Neural cell (in vitro differentiated cells): Measurements from ENCODE around the gene LDLRAD4. TPM values are rescaled to one million over a fixed set of nuclear protein-coding genes. Genes with fewer than 3 reads are reported as not detected.

Experiments used
- H2AFZ ChIP-seq: fragments of 200-600, 300-800 bp; sonication (generic), shearing (Covaris generic); 2 replicates; pipeline ENCODE4 v1.6.0; 2014; ENCODE audit warnings: low read depth, mild to moderate bottlenecking, antibody characterized with exemption, low read length, moderate library complexity
- H3F3A ChIP-seq: fragments of 200-600 bp; shearing (Covaris generic); 2 replicates; pipeline ENCODE4 v1.6.1; 2016; ENCODE audit warnings: mild to moderate bottlenecking, moderate library complexity, mixed read lengths, antibody characterized with exemption, low read length; ENCODE audit not compliant: insufficient read depth, poor library complexity, severe bottlenecking
- H3K27ac ChIP-seq: fragments of 200-600, 300-800 bp; sonication (generic), shearing (Covaris generic); 2 replicates; pipeline ENCODE4 v1.5.1; 2014; ENCODE audit warnings: mild to moderate bottlenecking, low read length, moderate library complexity
- H3K27me3 ChIP-seq: fragments of 300-800, 200-600 bp; sonication (generic), shearing (Covaris generic); 2 replicates; pipeline ENCODE4 v1.6.0; 2014; ENCODE audit warnings: mild to moderate bottlenecking, low read depth, low read length, moderate library complexity; ENCODE audit not compliant: insufficient read depth
- H3K36me3 ChIP-seq: fragments of 300-800, 200-600 bp; sonication (generic), shearing (Covaris generic); 2 replicates; pipeline ENCODE4 v1.5.1; 2014; ENCODE audit warnings: mild to moderate bottlenecking, antibody characterized with exemption, low read length, moderate library complexity; ENCODE audit not compliant: insufficient read depth
- H3K4me2 ChIP-seq: fragments of 300-800, 200-600 bp; sonication (generic), shearing (Covaris generic); 2 replicates; pipeline ENCODE4 v1.6.0; 2014; ENCODE audit warnings: mild to moderate bottlenecking, low read length
- H3K4me3 ChIP-seq: fragments of 300-800, 200-600 bp; sonication (generic), shearing (Covaris generic); 2 replicates; pipeline ENCODE4 v1.5.1; 2014; ENCODE audit warnings: mild to moderate bottlenecking, low read length, moderate library complexity
- H3K79me2 ChIP-seq: fragments of 200-600 bp; shearing (Covaris generic); replicated peaks from 2 replicates; pipeline ENCODE4 v1.6.0; 2014; ENCODE audit warnings: mild to moderate bottlenecking, low read length, moderate library complexity; ENCODE audit not compliant: insufficient read depth
- H3K9ac ChIP-seq: fragments of 300-800, 200-600 bp; sonication (generic), shearing (Covaris generic); 2 replicates; pipeline ENCODE4 v1.6.1; 2016; ENCODE audit warnings: mild to moderate bottlenecking, low read length, mixed read lengths
- H3K9me2 ChIP-seq: fragments of 200-600 bp; shearing (Covaris generic); 2 replicates; pipeline ENCODE4 v1.6.1; 2016; ENCODE audit warnings: mild to moderate bottlenecking, low read length, mixed read lengths; ENCODE audit not compliant: insufficient read depth
- H3K9me3 ChIP-seq: fragments of 200-600, 300-800 bp; sonication (generic), shearing (Covaris generic); 2 replicates; pipeline ENCODE4 v1.6.1; 2016; ENCODE audit warnings: mild to moderate bottlenecking, mixed run types, low read length, moderate library complexity, mixed read lengths
- H4K20me1 ChIP-seq: fragments of 200-600 bp; shearing (Covaris generic); 2 replicates; pipeline ENCODE4 v1.6.1; 2016; ENCODE audit warnings: mild to moderate bottlenecking, mixed run types; ENCODE audit not compliant: insufficient read depth
- EP300 ChIP-seq: fragments of 450-650 bp; conservative IDR thresholded peaks from 2 replicates; pipeline ENCODE4 v1.6.1; 2014; ENCODE audit warnings: antibody characterized with exemption, mild to moderate bottlenecking, moderate library complexity; ENCODE audit not compliant: poor library complexity, severe bottlenecking
- EZH2 ChIP-seq: fragments of 200-600, 300-800 bp; shearing (Covaris generic), sonication (generic); IDR thresholded peaks from 2 replicates; pipeline ENCODE4 v1.6.1; 2014; ENCODE audit warnings: antibody characterized with exemption, low read length, borderline replicate concordance, mild to moderate bottlenecking; ENCODE audit not compliant: insufficient read depth, poor library complexity, severe bottlenecking
- MXI1 ChIP-seq: fragments of 450-650 bp; conservative IDR thresholded peaks from 2 replicates; pipeline ENCODE4 v1.6.1; 2014; ENCODE audit warnings: antibody characterized with exemption, mild to moderate bottlenecking; ENCODE audit not compliant: poor library complexity, severe bottlenecking
- POLR2AphosphoS5 ChIP-seq: IDR thresholded peaks from 2 replicates; pipeline ENCODE4 v1.6.1; 2012
- RAD21 ChIP-seq: fragments of 450-650 bp; conservative IDR thresholded peaks from 2 replicates; pipeline ENCODE4 v1.6.1; 2014; ENCODE audit warnings: antibody characterized with exemption, mild to moderate bottlenecking, moderate library complexity
- SMC3 ChIP-seq: fragments of 450-650 bp; conservative IDR thresholded peaks from 2 replicates; pipeline ENCODE4 v1.6.1; 2014; ENCODE audit warnings: antibody characterized with exemption, mild to moderate bottlenecking, moderate library complexity; ENCODE audit not compliant: poor library complexity
- TAF1 ChIP-seq: IDR thresholded peaks from 2 replicates; pipeline ENCODE4 v1.6.1; 2012; ENCODE audit warnings: low read depth
- polyA plus RNA-seq: library from polyadenylated mRNA; depleted of rRNA; stranded (reverse); fragments of >200 nt; gene quantifications from 2 replicates; pipeline ENCODE4 v1.2.3, GENCODE V29; 2014
- TF ChIP-seq, protein P1 (sequence below): IDR thresholded peaks from 2 replicates; pipeline ENCODE4 v1.6.1; 2012; ENCODE audit warnings: borderline replicate concordance
- TF ChIP-seq, protein P2 (sequence below): fragments of 450-650 bp; IDR thresholded peaks from 2 replicates; pipeline ENCODE4 v1.5.1; 2014; ENCODE audit warnings: antibody characterized with exemption, mild to moderate bottlenecking, moderate library complexity; ENCODE audit not compliant: poor library complexity, severe bottlenecking

Gene LDLRAD4
- polyA plus RNA-seq, 1 donor from 2014 or later = 3.7 TPM

DNA sequence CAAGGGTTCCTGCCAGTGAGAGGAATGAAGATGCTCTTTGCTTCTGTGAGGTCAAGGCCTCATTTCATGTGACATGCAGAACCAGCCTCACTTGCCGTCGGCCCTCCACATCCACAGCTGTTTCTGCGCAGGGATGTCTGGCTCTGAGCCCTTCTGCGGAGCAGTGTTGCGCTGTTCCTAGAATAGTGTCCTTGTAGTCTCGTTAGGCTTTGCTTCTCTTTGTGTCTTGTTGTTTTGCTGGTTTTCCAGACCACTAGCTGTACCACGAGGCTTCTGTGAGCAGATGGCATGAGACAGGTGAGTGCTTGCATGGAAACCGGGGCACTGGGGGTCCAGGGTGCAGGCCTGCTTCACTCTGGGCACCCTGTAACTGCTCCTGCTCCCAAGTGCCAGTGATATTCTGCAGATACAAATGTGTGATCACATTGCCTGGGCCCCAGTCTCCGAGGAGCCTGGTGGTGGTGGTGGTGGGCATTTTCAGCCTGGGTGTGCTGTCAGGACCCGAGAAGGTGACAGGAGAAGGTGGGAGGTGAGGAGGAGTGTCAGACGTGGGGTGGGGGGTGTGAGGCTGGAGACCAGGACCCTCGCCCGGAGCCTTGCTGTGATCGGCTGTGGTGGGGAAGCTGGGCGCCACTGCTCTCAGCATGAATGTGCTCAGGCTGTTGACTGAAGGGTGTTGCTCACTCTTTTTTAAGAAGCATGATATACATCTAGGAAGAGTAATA is 34.3 kb downstream of the LDLRAD4 start:
- no peak overlapping the region for H3K27ac ChIP-seq
- no peak overlapping the region for H2AFZ ChIP-seq
- no peaks in the 10 kb centered on the region for H3F3A ChIP-seq
- no peak overlapping the region for H3K9ac ChIP-seq
- H3K79me2 ChIP-seq = no peaks in the 10 kb centered on the region
- H4K20me1 ChIP-seq = no peaks in the 10 kb centered on the region
- no peak for TF ChIP-seq TAF1
- no peak for TF ChIP-seq RAD21
- TF ChIP-seq EP300 = no peak
- TF ChIP-seq SMC3 = no peak
- no peaks in the 10 kb centered on the region for H3K36me3 ChIP-seq
- peaks cover 5% of the 10 kb centered on the region for H3K9me3 ChIP-seq
- no peak overlapping the region for H3K4me2 ChIP-seq
- no peaks in the 10 kb centered on the region for H3K9me2 ChIP-seq
- no peak overlapping the region for H3K4me3 ChIP-seq
- no peaks in the 10 kb centered on the region for H3K27me3 ChIP-seq

DNA sequence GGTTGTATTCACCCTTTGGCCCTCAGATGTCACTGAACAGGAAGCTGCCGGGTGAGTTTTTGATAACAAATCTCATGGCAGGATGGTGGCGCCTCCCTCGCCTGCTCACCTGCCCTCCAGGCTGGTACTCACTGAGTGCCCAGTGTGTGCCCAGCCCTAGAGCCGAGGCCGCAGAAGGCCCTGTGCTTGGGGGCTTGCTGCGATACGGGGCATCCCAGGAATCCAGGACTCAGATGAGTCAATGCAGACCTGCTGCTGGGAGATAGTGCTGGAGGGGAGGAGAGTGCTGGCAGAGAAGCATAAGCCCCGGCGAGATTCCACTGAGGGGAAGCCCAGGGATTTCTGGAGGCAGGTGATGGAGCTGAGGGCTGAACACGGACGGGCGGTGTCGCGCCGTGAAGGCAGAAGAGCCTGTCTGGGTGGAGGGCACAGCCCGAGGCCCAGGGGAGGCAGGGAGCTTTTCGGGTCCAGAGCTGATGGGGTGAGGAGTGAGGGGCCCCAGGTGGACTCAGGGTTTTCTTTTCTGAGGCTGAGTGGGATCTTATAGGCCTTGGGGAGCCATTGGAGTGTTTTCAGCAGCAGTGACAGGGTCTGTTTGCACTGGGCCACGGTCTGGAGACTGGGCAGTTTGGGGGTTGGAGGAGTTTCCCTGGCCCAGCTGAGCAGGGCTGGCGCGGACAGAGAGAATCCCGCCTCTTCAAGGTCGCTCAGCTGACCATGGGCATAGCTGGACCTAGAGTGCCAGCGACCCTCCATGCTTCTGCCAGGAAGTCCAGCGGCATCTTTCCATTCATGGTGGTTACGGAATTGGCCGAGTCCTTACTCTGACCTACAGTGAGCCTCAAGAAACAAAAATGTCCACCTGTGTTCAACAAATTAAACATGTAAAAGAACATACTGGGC is 35.5 kb downstream of the LDLRAD4 start:
- H3K36me3 ChIP-seq = no peaks in the 10 kb centered on the region
- TF ChIP-seq, protein P1, sequence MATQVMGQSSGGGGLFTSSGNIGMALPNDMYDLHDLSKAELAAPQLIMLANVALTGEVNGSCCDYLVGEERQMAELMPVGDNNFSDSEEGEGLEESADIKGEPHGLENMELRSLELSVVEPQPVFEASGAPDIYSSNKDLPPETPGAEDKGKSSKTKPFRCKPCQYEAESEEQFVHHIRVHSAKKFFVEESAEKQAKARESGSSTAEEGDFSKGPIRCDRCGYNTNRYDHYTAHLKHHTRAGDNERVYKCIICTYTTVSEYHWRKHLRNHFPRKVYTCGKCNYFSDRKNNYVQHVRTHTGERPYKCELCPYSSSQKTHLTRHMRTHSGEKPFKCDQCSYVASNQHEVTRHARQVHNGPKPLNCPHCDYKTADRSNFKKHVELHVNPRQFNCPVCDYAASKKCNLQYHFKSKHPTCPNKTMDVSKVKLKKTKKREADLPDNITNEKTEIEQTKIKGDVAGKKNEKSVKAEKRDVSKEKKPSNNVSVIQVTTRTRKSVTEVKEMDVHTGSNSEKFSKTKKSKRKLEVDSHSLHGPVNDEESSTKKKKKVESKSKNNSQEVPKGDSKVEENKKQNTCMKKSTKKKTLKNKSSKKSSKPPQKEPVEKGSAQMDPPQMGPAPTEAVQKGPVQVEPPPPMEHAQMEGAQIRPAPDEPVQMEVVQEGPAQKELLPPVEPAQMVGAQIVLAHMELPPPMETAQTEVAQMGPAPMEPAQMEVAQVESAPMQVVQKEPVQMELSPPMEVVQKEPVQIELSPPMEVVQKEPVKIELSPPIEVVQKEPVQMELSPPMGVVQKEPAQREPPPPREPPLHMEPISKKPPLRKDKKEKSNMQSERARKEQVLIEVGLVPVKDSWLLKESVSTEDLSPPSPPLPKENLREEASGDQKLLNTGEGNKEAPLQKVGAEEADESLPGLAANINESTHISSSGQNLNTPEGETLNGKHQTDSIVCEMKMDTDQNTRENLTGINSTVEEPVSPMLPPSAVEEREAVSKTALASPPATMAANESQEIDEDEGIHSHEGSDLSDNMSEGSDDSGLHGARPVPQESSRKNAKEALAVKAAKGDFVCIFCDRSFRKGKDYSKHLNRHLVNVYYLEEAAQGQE = no peak
- no peak for TF ChIP-seq SMC3
- TF ChIP-seq EP300 = no peak
- no peak for TF ChIP-seq MXI1
- TF ChIP-seq EZH2 = no peak
- no peak for TF ChIP-seq TAF1
- TF ChIP-seq POLR2AphosphoS5 = no peak
- TF ChIP-seq RAD21 = no peak
- TF ChIP-seq, protein P2, sequence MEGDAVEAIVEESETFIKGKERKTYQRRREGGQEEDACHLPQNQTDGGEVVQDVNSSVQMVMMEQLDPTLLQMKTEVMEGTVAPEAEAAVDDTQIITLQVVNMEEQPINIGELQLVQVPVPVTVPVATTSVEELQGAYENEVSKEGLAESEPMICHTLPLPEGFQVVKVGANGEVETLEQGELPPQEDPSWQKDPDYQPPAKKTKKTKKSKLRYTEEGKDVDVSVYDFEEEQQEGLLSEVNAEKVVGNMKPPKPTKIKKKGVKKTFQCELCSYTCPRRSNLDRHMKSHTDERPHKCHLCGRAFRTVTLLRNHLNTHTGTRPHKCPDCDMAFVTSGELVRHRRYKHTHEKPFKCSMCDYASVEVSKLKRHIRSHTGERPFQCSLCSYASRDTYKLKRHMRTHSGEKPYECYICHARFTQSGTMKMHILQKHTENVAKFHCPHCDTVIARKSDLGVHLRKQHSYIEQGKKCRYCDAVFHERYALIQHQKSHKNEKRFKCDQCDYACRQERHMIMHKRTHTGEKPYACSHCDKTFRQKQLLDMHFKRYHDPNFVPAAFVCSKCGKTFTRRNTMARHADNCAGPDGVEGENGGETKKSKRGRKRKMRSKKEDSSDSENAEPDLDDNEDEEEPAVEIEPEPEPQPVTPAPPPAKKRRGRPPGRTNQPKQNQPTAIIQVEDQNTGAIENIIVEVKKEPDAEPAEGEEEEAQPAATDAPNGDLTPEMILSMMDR = no peak
- H3K9me3 ChIP-seq = peaks cover 5% of the 10 kb centered on the region
- H2AFZ ChIP-seq = no peak overlapping the region
- no peaks in the 10 kb centered on the region for H4K20me1 ChIP-seq
- H3F3A ChIP-seq = no peaks in the 10 kb centered on the region
- H3K9me2 ChIP-seq = no peaks in the 10 kb centered on the region
- H3K27me3 ChIP-seq = no peaks in the 10 kb centered on the region
- no peaks in the 10 kb centered on the region for H3K79me2 ChIP-seq
- no peak overlapping the region for H3K4me3 ChIP-seq
- H3K27ac ChIP-seq = no peak overlapping the region
- H3K4me2 ChIP-seq = no peak overlapping the region
- H3K9ac ChIP-seq = no peak overlapping the region
